HepG2 (cell line): Measurements from ENCODE around the gene VSIG10L2. TPM values are rescaled to one million over a fixed set of nuclear protein-coding genes. Genes with fewer than 3 reads are reported as not detected.

Source experiments
- CCDC6 ChIP-seq: sonication (generic); formaldehyde crosslinking; IDR thresholded peaks from 2 replicates; pipeline ENCODE4 v1.8.1; 2022; ENCODE audit warnings: mild to moderate bottlenecking, missing genetic modification reagents, moderate library complexity
- DNMT3B ChIP-seq: conservative IDR thresholded peaks from 2 replicates; pipeline ENCODE4 v1.6.1; 2016; ENCODE audit warnings: missing biosample characterization, control low read depth
- FOXO1 ChIP-seq: sonication (generic); formaldehyde crosslinking; IDR thresholded peaks from 2 replicates; pipeline ENCODE4 v1.4.0; 2020; ENCODE audit warnings: missing genetic modification reagents
- GMEB1 ChIP-seq: sonication (generic); formaldehyde crosslinking; IDR thresholded peaks from 2 replicates; pipeline ENCODE4 v1.5.1; 2020; ENCODE audit warnings: missing genetic modification reagents, mild to moderate bottlenecking, borderline replicate concordance
- HDAC6 ChIP-seq: fragments of 200-600 bp; sonication (generic); IDR thresholded peaks from 2 replicates; pipeline ENCODE4 v1.7.0; 2017; ENCODE audit warnings: mild to moderate bottlenecking, antibody characterized with exemption, low read length, low read depth
- KLF6 ChIP-seq: IDR thresholded peaks from 2 replicates; pipeline ENCODE4 v1.8.0; 2016; ENCODE audit warnings: missing biosample characterization, missing genetic modification reagents
- MXI1 ChIP-seq: IDR thresholded peaks from 3 replicates; pipeline ENCODE4 v1.6.1; 2012; ENCODE audit warnings: low read depth, low read length, inconsistent platforms, borderline replicate concordance
- NFKBIZ ChIP-seq: IDR thresholded peaks from 2 replicates; pipeline ENCODE4 v1.6.1; 2018; ENCODE audit warnings: missing genetic modification reagents, missing compliant biosample characterization
- NFRKB ChIP-seq: fragments of 450-650 bp; IDR thresholded peaks from 2 replicates; pipeline ENCODE4 v1.6.1; 2017
- NR2C2 ChIP-seq: sonication (generic); formaldehyde crosslinking; IDR thresholded peaks from 2 replicates; pipeline ENCODE4 v1.4.0; 2020; ENCODE audit warnings: missing genetic modification reagents, mild to moderate bottlenecking, moderate library complexity, borderline replicate concordance
- RBFOX2 ChIP-seq: fragments of 200-400 bp; formaldehyde crosslinking; IDR thresholded peaks from 2 replicates; pipeline ENCODE4 v1.6.1; 2017; ENCODE audit warnings: low read depth, mild to moderate bottlenecking, low read length
- SIN3A ChIP-seq: IDR thresholded peaks from 2 replicates; pipeline ENCODE4 v1.6.1; 2011; ENCODE audit warnings: low read depth, mild to moderate bottlenecking, control low read depth, low read length, borderline replicate concordance
- ZNF121 ChIP-seq: sonication (generic); formaldehyde crosslinking; IDR thresholded peaks from 2 replicates; pipeline ENCODE4 v1.5.0; 2020; ENCODE audit warnings: mild to moderate bottlenecking, missing genetic modification reagents
- ZNF318 ChIP-seq: sonication (generic); formaldehyde crosslinking; IDR thresholded peaks from 2 replicates; pipeline ENCODE4 v1.4.0; 2020; ENCODE audit warnings: mild to moderate bottlenecking, missing genetic modification reagents
- ZNF589 ChIP-seq: sonication (generic); formaldehyde crosslinking; conservative IDR thresholded peaks from 2 replicates; pipeline ENCODE4 v1.8.0; 2022; ENCODE audit warnings: mild to moderate bottlenecking, moderate library complexity, missing genetic modification reagents
- ZSCAN31 ChIP-seq: sonication (generic); formaldehyde crosslinking; IDR thresholded peaks from 2 replicates; pipeline ENCODE4 v1.5.0; 2020; ENCODE audit warnings: low read depth, mild to moderate bottlenecking, missing genetic modification reagents
- polyA plus RNA-seq, 8 experiments: library from polyadenylated mRNA; depleted of rRNA in 3 of 8; stranded (reverse) in 7 of 8; unstranded in 1 of 8; fragments of >200 nt; fragmentation: Illumina TruSeq in 4 of 8; extraction: Trizol in 4 of 8; gene quantifications; 2 replicates each; pipeline versions ENCODE4 v1.2.1 to v1.2.3, GENCODE V29; 2011 to 2016; ENCODE audit warnings: low read depth in 4 of 8, missing spikeins in 1 of 8, mixed read lengths in 1 of 8; ENCODE audit not compliant: insufficient read depth in 1 of 8
- total RNA-seq, 5 experiments: library from RNA; depleted of rRNA; stranded (reverse); fragments of >200 nt; fragmentation: Illumina TruSeq; extraction: Trizol; gene quantifications; 2 replicates each; pipeline ENCODE4 v1.2.3, GENCODE V29; 2016; ENCODE audit warnings: low read depth in 1 of 5
- TF ChIP-seq, protein P1 (sequence below): sonication (generic); formaldehyde crosslinking; IDR thresholded peaks from 2 replicates; pipeline ENCODE4 v1.8.1; 2022; ENCODE audit warnings: low read depth, mild to moderate bottlenecking, missing genetic modification reagents

The VSIG10L2 gene
- total and polyA plus RNA-seq, 2 of the 13 experiments (the other 11 are each of a cell fraction or from before 2014, with no cell fraction given): 0.21 TPM; not detected in 1

GRCh38 chr11:125902927-125903710 is 42.7 kb upstream of the VSIG10L2 start, which contains the start of gene PUS3 (continued):
- TF ChIP-seq, protein P1, sequence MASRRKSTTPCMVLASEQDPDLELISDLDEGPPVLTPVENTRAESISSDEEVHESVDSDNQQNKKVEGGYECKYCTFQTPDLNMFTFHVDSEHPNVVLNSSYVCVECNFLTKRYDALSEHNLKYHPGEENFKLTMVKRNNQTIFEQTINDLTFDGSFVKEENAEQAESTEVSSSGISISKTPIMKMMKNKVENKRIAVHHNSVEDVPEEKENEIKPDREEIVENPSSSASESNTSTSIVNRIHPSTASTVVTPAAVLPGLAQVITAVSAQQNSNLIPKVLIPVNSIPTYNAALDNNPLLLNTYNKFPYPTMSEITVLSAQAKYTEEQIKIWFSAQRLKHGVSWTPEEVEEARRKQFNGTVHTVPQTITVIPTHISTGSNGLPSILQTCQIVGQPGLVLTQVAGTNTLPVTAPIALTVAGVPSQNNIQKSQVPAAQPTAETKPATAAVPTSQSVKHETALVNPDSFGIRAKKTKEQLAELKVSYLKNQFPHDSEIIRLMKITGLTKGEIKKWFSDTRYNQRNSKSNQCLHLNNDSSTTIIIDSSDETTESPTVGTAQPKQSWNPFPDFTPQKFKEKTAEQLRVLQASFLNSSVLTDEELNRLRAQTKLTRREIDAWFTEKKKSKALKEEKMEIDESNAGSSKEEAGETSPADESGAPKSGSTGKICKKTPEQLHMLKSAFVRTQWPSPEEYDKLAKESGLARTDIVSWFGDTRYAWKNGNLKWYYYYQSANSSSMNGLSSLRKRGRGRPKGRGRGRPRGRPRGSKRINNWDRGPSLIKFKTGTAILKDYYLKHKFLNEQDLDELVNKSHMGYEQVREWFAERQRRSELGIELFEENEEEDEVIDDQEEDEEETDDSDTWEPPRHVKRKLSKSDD (CRISPR knock-in tag): no peak
- TF ChIP-seq KLF6 (CRISPR knock-in tag) (no peak), ZSCAN31 (CRISPR knock-in tag) (no peak), HDAC6 (no peak), SIN3A (peak; percentile 85), ZNF589 (no peak), GMEB1 (CRISPR knock-in tag) (peak; percentile 93), NFKBIZ (CRISPR knock-in tag) (no peak), RBFOX2 (no peak), FOXO1 (CRISPR knock-in tag) (no peak), NR2C2 (peak; percentile 20; the same call in 1 of the 2 replicates), NFRKB (no peak), MXI1 (peak; percentile 76; the same call in 2 of the 3 replicates), DNMT3B (no peak), ZNF318 (CRISPR knock-in tag) (0 out of 2 replicates have a peak, but pooled peaks have one; percentile 42), CCDC6 (no peak), ZNF121 (CRISPR knock-in tag) (no peak)
